Loucy (cell line): ENCODE measurements around the gene CHST6.

Source experiments
- H2AFZ ChIP-seq: fragments of 200-600 bp; sonication (generic); 2 replicates; pipeline ENCODE4 v1.6.0; 2016; ENCODE audit warnings: antibody characterized with exemption, mild to moderate bottlenecking, low read length, moderate library complexity
- H3F3A ChIP-seq: fragments of 200-600 bp; 2 replicates; pipeline ENCODE4 v1.6.0; 2016; ENCODE audit warnings: antibody characterized with exemption, low read depth, mild to moderate bottlenecking
- H3K27me3 ChIP-seq: fragments of 200-600 bp; sonication (generic); 2 replicates; pipeline ENCODE4 v1.6.1; 2014; ENCODE audit warnings: low read length, mild to moderate bottlenecking; ENCODE audit not compliant: insufficient read depth, poor library complexity, severe bottlenecking
- H3K36me3 ChIP-seq: fragments of 200-600 bp; sonication (generic); 2 replicates; pipeline ENCODE4 v1.6.1; 2016; ENCODE audit warnings: low read length; ENCODE audit not compliant: insufficient read depth
- H3K4me1 ChIP-seq: fragments of 200-600 bp; sonication (generic); 2 replicates; pipeline ENCODE4 v1.5.1; 2014; ENCODE audit warnings: low read length, mild to moderate bottlenecking; ENCODE audit not compliant: insufficient read depth, poor library complexity, severe bottlenecking
- H3K4me2 ChIP-seq: fragments of 200-600 bp; sonication (generic); 2 replicates; pipeline ENCODE4 v1.6.0; 2014; ENCODE audit warnings: antibody characterized with exemption, low read length, low read depth, mild to moderate bottlenecking; ENCODE audit not compliant: poor library complexity, severe bottlenecking
- H3K4me3 ChIP-seq: fragments of 200-600 bp; sonication (generic); 2 replicates; pipeline ENCODE4 v1.5.1; 2014; ENCODE audit warnings: low read length, mild to moderate bottlenecking, mixed read lengths; ENCODE audit not compliant: poor library complexity, severe bottlenecking
- H3K79me2 ChIP-seq: fragments of 200-600 bp; sonication (generic); 2 replicates; pipeline ENCODE4 v1.6.1; 2014; ENCODE audit warnings: low read length; ENCODE audit not compliant: insufficient read depth
- H3K9ac ChIP-seq: fragments of 200-600 bp; sonication (generic); 2 replicates; pipeline ENCODE4 v1.6.0; 2014; ENCODE audit warnings: mild to moderate bottlenecking, low read depth, low read length, moderate library complexity; ENCODE audit not compliant: poor library complexity, severe bottlenecking
- H3K9me2 ChIP-seq: fragments of 200-600 bp; sonication (generic); replicated peaks from 2 replicates; pipeline ENCODE4 v1.6.1; 2016; ENCODE audit warnings: low read depth, low read length, mixed read lengths
- H3K9me3 ChIP-seq: fragments of 200-600 bp; sonication (generic); 2 replicates; pipeline ENCODE4 v1.6.1; 2014; ENCODE audit warnings: mild to moderate bottlenecking, antibody characterized with exemption, low read length, low read depth; ENCODE audit not compliant: insufficient read depth
- H4K20me1 ChIP-seq: fragments of 200-600 bp; sonication (generic); 2 replicates; pipeline ENCODE4 v1.6.0; 2014; ENCODE audit warnings: antibody characterized with exemption, low read length, mild to moderate bottlenecking; ENCODE audit not compliant: insufficient read depth, poor library complexity, severe bottlenecking
- CTCF ChIP-seq: fragments of 200-600 bp; sonication (generic); conservative IDR thresholded peaks from 2 replicates; pipeline ENCODE4 v1.5.1; 2014; ENCODE audit warnings: mild to moderate bottlenecking, antibody characterized with exemption, low read length
- EZH2phosphoT487 ChIP-seq: fragments of 200-600 bp; IDR thresholded peaks from 2 replicates; pipeline ENCODE4 v1.6.1; 2018; ENCODE audit warnings: antibody characterized with exemption, mild to moderate bottlenecking, moderate library complexity, borderline replicate concordance

The CHST6 gene

GRCh38 chr16:75514296-75514695 lies 19.1 kb upstream of the CHST6 start:
- H3K9me3 ChIP-seq: no peaks in the 10 kb centered on the region
- H3K27me3 ChIP-seq: no peaks in the 10 kb centered on the region
- no peak for TF ChIP-seq EZH2phosphoT487
- H3K79me2 ChIP-seq: peaks cover 3% of the 10 kb centered on the region; the same call in 1 of the 2 replicates
- no peaks in the 10 kb centered on the region for H3K9me2 ChIP-seq
- no peak overlapping the region for H3K9ac ChIP-seq
- no peak overlapping the region for H3K4me2 ChIP-seq
- H3K4me3 ChIP-seq: no peak overlapping the region
- H3K36me3 ChIP-seq: no peaks in the 10 kb centered on the region
- H3F3A ChIP-seq: no peaks in the 10 kb centered on the region; the same call in 1 of the 2 replicates
- no peaks in the 10 kb centered on the region for H3K4me1 ChIP-seq
- no peaks in the 10 kb centered on the region for H4K20me1 ChIP-seq
- no peak overlapping the region for H2AFZ ChIP-seq

- H3K9ac ChIP-seq: no peak overlapping the region
- H4K20me1 ChIP-seq: no peaks in the 10 kb centered on the region
- H3K4me3 ChIP-seq: no peak overlapping the region
- H3K9me3 ChIP-seq: no peaks in the 10 kb centered on the region
- no peaks in the 10 kb centered on the region for H3K79me2 ChIP-seq
- H3K4me2 ChIP-seq: no peak overlapping the region
- no peaks in the 10 kb centered on the region for H3K36me3 ChIP-seq
- H3F3A ChIP-seq: no peaks in the 10 kb centered on the region
- no peaks in the 10 kb centered on the region for H3K4me1 ChIP-seq
- no peak overlapping the region for H2AFZ ChIP-seq
- no peak for TF ChIP-seq EZH2phosphoT487
- TF ChIP-seq CTCF: no peak
- H3K27me3 ChIP-seq: no peaks in the 10 kb centered on the region
- H3K9me2 ChIP-seq: no peaks in the 10 kb centered on the region
Observed at GRCh38 chr16:75506574-75506973, 11.3 kb upstream of the CHST6 start.

GRCh38 chr16:75506107-75506506 lies 10.9 kb upstream of the CHST6 start:
- no peaks in the 10 kb centered on the region for H3F3A ChIP-seq
- no peaks in the 10 kb centered on the region for H3K9me3 ChIP-seq
- no peaks in the 10 kb centered on the region for H3K9me2 ChIP-seq
- H3K4me2 ChIP-seq: no peak overlapping the region
- no peak for TF ChIP-seq CTCF
- no peak for TF ChIP-seq EZH2phosphoT487
- H2AFZ ChIP-seq: no peak overlapping the region
- no peaks in the 10 kb centered on the region for H3K36me3 ChIP-seq
- no peaks in the 10 kb centered on the region for H3K79me2 ChIP-seq
- H4K20me1 ChIP-seq: no peaks in the 10 kb centered on the region
- H3K4me3 ChIP-seq: no peak overlapping the region
- no peaks in the 10 kb centered on the region for H3K27me3 ChIP-seq
- no peak overlapping the region for H3K9ac ChIP-seq
- no peaks in the 10 kb centered on the region for H3K4me1 ChIP-seq

GRCh38 chr16:75503801-75504200 lies 8.6 kb upstream of the CHST6 start:
- Histone ChIP-seq H3F3A (no peaks in the 10 kb centered on the region), H3K4me2 (no peak overlapping the region), H3K4me1 (no peaks in the 10 kb centered on the region), H3K79me2 (no peaks in the 10 kb centered on the region), H3K9me3 (no peaks in the 10 kb centered on the region), H2AFZ (no peak overlapping the region), H3K4me3 (no peak overlapping the region), H3K36me3 (no peaks in the 10 kb centered on the region), H4K20me1 (no peaks in the 10 kb centered on the region), H3K9ac (no peak overlapping the region), H3K9me2 (no peaks in the 10 kb centered on the region), H3K27me3 (no peaks in the 10 kb centered on the region)
- no peak for TF ChIP-seq CTCF
- TF ChIP-seq EZH2phosphoT487: no peak
